GM12801 (cell line): ENCODE results near the gene ZBTB49.

ENCODE experiments used
- CTCF ChIP-seq: IDR thresholded peaks from one replicate; pipeline ENCODE4 v1.5.1; 2011; ENCODE audit warnings: control low read depth; ENCODE audit not compliant: insufficient read length; ENCODE audit errors: extremely low read depth

ZBTB49 gene

GRCh38 chr4:4328840-4329239 lies 38.8 kb downstream of the ZBTB49 start:
- TF ChIP-seq CTCF: no peak

GRCh38 chr4:4329496-4329895 lies 39.4 kb downstream of the ZBTB49 start:
- no peak for TF ChIP-seq CTCF

- no peak for TF ChIP-seq CTCF
Measured at GRCh38 chr4:4330794-4331193, 40.7 kb downstream of the ZBTB49 start.

GRCh38 chr4:4332529-4332928 lies 42.5 kb downstream of the ZBTB49 start:
- no peak for TF ChIP-seq CTCF

GRCh38 chr4:4333265-4333706 lies 43.2 kb downstream of the ZBTB49 start:
- no peak for TF ChIP-seq CTCF

GRCh38 chr4:4334798-4335520 lies 44.9 kb downstream of the ZBTB49 start:
- TF ChIP-seq CTCF: no peak

- TF ChIP-seq CTCF: no peak
Measured at GRCh38 chr4:4338210-4339001, 48.4 kb downstream of the ZBTB49 start.
